Transverse colon (tissue), 4 donors: ENCODE data around the gene NBDY.

Experiments used
- CTCF ChIP-seq, 5 experiments: fragments of 200-600 bp in 3 of 5; fragments of 450-650 bp in 2 of 5; sonication (generic) in 3 of 5; IDR thresholded peaks; 1 replicate in 2 of 5; 2 replicates in 3 of 5; pipeline ENCODE4 v1.5.1; 2016 to 2017; ENCODE audit warnings: antibody characterized with exemption in 5 of 5, inconsistent platforms in 3 of 5, mild to moderate bottlenecking in 2 of 5, moderate library complexity in 1 of 5
- POLR2AphosphoS5 ChIP-seq, 3 donors: sonication (generic); formaldehyde crosslinking; IDR thresholded peaks; one replicate each; pipeline ENCODE4 v1.6.1; 2016; ENCODE audit warnings: antibody characterized with exemption in 3 of 3

GRCh38 chrX:56798866-56799758 lies 70.1 kb downstream of the NBDY start:
- no peak for TF ChIP-seq CTCF (IDR thresholded peaks at IDR 0.05)
- TF ChIP-seq POLR2AphosphoS5 (IDR thresholded peaks at IDR 0.05) = no peak
